Measurements from ENCODE around the gene TNFAIP6. TPM values are rescaled to one million over a fixed set of nuclear protein-coding genes. Genes with fewer than 3 reads are reported as not detected.
"Not testable (repeated sequence)": the region's sequence is repeated elsewhere in the genome, so short reads cannot be mapped to it uniquely, and the experiment has no call there.

TNFAIP6 gene, protein sequence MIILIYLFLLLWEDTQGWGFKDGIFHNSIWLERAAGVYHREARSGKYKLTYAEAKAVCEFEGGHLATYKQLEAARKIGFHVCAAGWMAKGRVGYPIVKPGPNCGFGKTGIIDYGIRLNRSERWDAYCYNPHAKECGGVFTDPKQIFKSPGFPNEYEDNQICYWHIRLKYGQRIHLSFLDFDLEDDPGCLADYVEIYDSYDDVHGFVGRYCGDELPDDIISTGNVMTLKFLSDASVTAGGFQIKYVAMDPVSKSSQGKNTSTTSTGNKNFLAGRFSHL
- total RNA-seq (2022) (not detected in 2 replicates), Bru-seq, nascent RNA (percentile 8 among the genes with signal in this experiment), BruChase-seq, experiment 1, labeled RNA remaining after a 2-hour chase (not detected), BruChase-seq, experiment 2, labeled RNA remaining after a 6-hour chase (percentile 13 among the genes with signal in this experiment)
- long read RNA-seq = 0 reads

DNA sequence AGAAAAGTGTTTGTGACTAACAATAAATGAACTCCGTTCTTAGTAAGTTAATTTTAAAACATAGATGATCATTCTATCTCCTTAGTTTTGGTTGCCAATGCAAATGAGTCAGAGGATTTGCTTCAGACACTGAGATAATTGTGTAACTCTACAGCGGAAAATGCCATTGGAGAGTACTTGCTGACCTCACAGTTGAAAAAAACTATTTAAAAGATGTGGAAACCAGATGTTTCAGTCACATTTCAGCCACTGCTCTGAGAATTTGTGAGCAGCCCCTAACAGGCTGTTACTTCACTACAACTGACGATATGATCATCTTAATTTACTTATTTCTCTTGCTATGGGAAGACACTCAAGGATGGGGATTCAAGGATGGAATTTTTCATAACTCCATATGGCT, at the start of gene TNFAIP6:
Gene TNFAIP6, plus strand, starts transcription at position 234 of the 400 bp plus-strand sequence. Its CDS starts 75 bp downstream, at position 309.
- H3K27me3 ChIP-seq (replicated peaks; ENCODE audit: control insufficient read depth, insufficient read depth, low read length) = no peaks in the 10 kb centered on the region
- H3K4me1 Mint-ChIP-seq (ENCODE audit: low read depth, unreplicated experiment) = no peaks in the 10 kb centered on the region
- no peaks in the 10 kb centered on the region for H3K9me3 Mint-ChIP-seq (ENCODE audit: unreplicated experiment)
- POLR2A ChIA-PET = no interaction called here
- H3K4me1 ChIP-seq = no peaks in the 10 kb centered on the region
- no peaks in the 10 kb centered on the region for H3K36me3 ChIP-seq (ENCODE audit: control insufficient read depth, insufficient read depth, low read length)
- no peak within 1 kb of the TSS for H3K27ac Mint-ChIP-seq (ENCODE audit: unreplicated experiment)
- intact Hi-C loops (cut with micrococcal nuclease; ENCODE audit: unreplicated experiment) = no loop called here
- H3K4me3 ChIP-seq (ENCODE audit: low read depth, low read length) = no peak within 1 kb of the TSS
- CTCF ChIA-PET = no interaction called here
- H3K27me3 Mint-ChIP-seq (ENCODE audit: insufficient read depth, unreplicated experiment) = peaks cover 5% of the 10 kb centered on the region
- no peaks in the 10 kb centered on the region for H3K36me3 Mint-ChIP-seq (ENCODE audit: insufficient read depth, unreplicated experiment)
- H3K4me3 Mint-ChIP-seq (ENCODE audit: unreplicated experiment) = no peak within 1 kb of the TSS
- H3K9me3 ChIP-seq = no peaks in the 10 kb centered on the region
- TF ChIP-seq, protein P1, sequence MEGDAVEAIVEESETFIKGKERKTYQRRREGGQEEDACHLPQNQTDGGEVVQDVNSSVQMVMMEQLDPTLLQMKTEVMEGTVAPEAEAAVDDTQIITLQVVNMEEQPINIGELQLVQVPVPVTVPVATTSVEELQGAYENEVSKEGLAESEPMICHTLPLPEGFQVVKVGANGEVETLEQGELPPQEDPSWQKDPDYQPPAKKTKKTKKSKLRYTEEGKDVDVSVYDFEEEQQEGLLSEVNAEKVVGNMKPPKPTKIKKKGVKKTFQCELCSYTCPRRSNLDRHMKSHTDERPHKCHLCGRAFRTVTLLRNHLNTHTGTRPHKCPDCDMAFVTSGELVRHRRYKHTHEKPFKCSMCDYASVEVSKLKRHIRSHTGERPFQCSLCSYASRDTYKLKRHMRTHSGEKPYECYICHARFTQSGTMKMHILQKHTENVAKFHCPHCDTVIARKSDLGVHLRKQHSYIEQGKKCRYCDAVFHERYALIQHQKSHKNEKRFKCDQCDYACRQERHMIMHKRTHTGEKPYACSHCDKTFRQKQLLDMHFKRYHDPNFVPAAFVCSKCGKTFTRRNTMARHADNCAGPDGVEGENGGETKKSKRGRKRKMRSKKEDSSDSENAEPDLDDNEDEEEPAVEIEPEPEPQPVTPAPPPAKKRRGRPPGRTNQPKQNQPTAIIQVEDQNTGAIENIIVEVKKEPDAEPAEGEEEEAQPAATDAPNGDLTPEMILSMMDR (IDR thresholded peaks at IDR 0.05; ENCODE audit: insufficient read depth in 1 of 2, low read depth in 1 of 2, low read length in 1 of 2, severe bottlenecking in 1 of 2, unreplicated experiment in 1 of 2) = no peak
- BruUV-seq (replicated peaks) = no TSS peak
- DNase-seq = no peak

- H3K4me1 Mint-ChIP-seq (ENCODE audit: low read depth, unreplicated experiment); H3K4me3 ChIP-seq (ENCODE audit: low read depth, low read length); H3K9me3 ChIP-seq; BruUV-seq (replicated peaks); H3K27me3 ChIP-seq (replicated peaks; ENCODE audit: control insufficient read depth, insufficient read depth, low read length); H3K27ac Mint-ChIP-seq (ENCODE audit: unreplicated experiment); H3K9me3 Mint-ChIP-seq (ENCODE audit: unreplicated experiment); DNase-seq; H3K36me3 ChIP-seq (ENCODE audit: control insufficient read depth, insufficient read depth, low read length); H3K4me1 ChIP-seq; H3K36me3 Mint-ChIP-seq (ENCODE audit: insufficient read depth, unreplicated experiment); POLR2A ChIA-PET; H3K4me3 Mint-ChIP-seq (ENCODE audit: unreplicated experiment); CTCF ChIA-PET; H3K27me3 Mint-ChIP-seq (ENCODE audit: insufficient read depth, unreplicated experiment); intact Hi-C loops (cut with micrococcal nuclease; ENCODE audit: unreplicated experiment): not testable (repeated sequence)
Measured at GRCh38 chr2:151310313-151310712, 47.1 kb upstream of the TNFAIP6 start.

DNA sequence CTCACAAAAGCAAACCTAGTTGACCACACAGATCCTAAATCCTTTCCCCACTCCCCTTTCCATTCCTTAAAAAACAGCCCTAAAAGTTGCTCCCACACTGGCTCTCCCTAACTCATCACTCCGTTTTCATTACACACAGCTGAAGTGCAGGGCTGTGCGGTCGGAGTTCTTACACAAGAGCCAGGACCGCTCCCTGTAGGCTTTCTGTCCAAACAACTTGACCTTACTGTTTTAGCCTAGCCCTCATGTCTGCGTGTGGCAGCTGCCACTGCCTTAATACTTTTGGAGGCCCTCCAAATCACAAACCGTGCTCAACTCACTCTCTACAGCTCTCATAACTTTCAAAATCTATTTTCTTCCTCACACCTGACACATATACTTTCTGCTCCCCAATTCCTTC, 45.0 kb upstream of the TNFAIP6 start:
- H3K9me3 Mint-ChIP-seq (ENCODE audit: unreplicated experiment); BruUV-seq (replicated peaks); H3K4me1 Mint-ChIP-seq (ENCODE audit: low read depth, unreplicated experiment): not testable (repeated sequence)

DNA sequence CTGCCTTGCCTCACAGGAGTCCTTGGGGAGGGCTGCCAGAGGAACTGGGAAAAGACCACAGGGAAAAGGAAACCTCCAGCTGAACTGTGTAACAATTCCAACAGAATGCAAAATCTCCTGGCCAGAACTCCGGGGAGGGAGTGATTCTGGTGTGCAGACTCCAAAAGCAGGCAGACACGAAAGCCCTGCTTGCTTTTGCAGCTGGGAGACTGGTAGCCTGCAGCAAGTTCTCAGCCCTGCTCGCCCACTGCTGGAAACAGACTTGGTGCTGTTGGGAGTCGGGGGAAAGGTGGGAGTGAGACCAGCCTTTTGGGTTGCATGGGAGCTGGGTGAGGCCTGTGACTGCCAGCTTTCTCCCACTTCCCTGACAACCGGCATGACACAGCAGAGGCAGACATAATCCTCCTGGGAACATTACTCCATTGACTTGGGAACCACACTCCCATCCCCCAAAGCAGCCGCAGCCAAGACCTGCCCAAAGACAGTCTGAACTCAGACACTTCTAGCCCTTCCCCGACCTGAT, 42.0 kb upstream of the TNFAIP6 start:
- H3K27ac Mint-ChIP-seq (ENCODE audit: unreplicated experiment) = no peak overlapping the region
- TF ChIP-seq, protein P1 (IDR thresholded peaks at IDR 0.05; ENCODE audit: insufficient read depth in 1 of 2, low read depth in 1 of 2, low read length in 1 of 2, severe bottlenecking in 1 of 2, unreplicated experiment in 1 of 2) = no peak
- H3K4me3 Mint-ChIP-seq (ENCODE audit: unreplicated experiment) = no peak overlapping the region
- H3K36me3 ChIP-seq (ENCODE audit: control insufficient read depth, insufficient read depth, low read length) = no peaks in the 10 kb centered on the region
- ChIA-PET POLR2A (no interaction called here), CTCF (no interaction called here)
- H3K27me3 Mint-ChIP-seq (ENCODE audit: insufficient read depth, unreplicated experiment) = peaks cover 14% of the 10 kb centered on the region
- H3K4me3 ChIP-seq (ENCODE audit: low read depth, low read length) = no peak overlapping the region
- no peaks in the 10 kb centered on the region for H3K27me3 ChIP-seq (replicated peaks; ENCODE audit: control insufficient read depth, insufficient read depth, low read length)
- peaks cover 2% of the 10 kb centered on the region; the same call in 1 of the 2 replicates for H3K9me3 ChIP-seq
- no peaks in the 10 kb centered on the region for H3K9me3 Mint-ChIP-seq (ENCODE audit: unreplicated experiment)
- intact Hi-C loops (cut with micrococcal nuclease; ENCODE audit: unreplicated experiment) = no loop called here
- no peaks in the 10 kb centered on the region for H3K36me3 Mint-ChIP-seq (ENCODE audit: insufficient read depth, unreplicated experiment)
- BruUV-seq (replicated peaks) = no TSS peak
- no peaks in the 10 kb centered on the region for H3K4me1 ChIP-seq
- DNase-seq = no peak
- H3K4me1 Mint-ChIP-seq (ENCODE audit: low read depth, unreplicated experiment) = no peaks in the 10 kb centered on the region

More for the DNA sequence above, 45.0 kb upstream of the TNFAIP6 start:
- H3K4me3 Mint-ChIP-seq (ENCODE audit: unreplicated experiment); H3K27me3 ChIP-seq (replicated peaks; ENCODE audit: control insufficient read depth, insufficient read depth, low read length); POLR2A ChIA-PET; H3K4me3 ChIP-seq (ENCODE audit: low read depth, low read length); H3K9me3 ChIP-seq; DNase-seq; H3K27me3 Mint-ChIP-seq (ENCODE audit: insufficient read depth, unreplicated experiment); H3K36me3 ChIP-seq (ENCODE audit: control insufficient read depth, insufficient read depth, low read length); H3K27ac Mint-ChIP-seq (ENCODE audit: unreplicated experiment); intact Hi-C loops (cut with micrococcal nuclease; ENCODE audit: unreplicated experiment); CTCF ChIA-PET; H3K4me1 ChIP-seq; H3K36me3 Mint-ChIP-seq (ENCODE audit: insufficient read depth, unreplicated experiment): not testable (repeated sequence)

Data from Caco-2 (cell line).